HCEC 1CT (cell line): Measurements from ENCODE around the gene PPP1R9A.

Experiments
- DNase-seq: peaks from one replicate; pipeline ENCODE4 v3.0.0-alpha.2; 2017

Gene PPP1R9A

GRCh38 chr7:94907026-94907810 is at the start of gene PPP1R9A:
Gene PPP1R9A, plus strand, starts transcription at chr7:94907594. Its CDS starts 2,520 bp downstream, at chr7:94910114.
- no peak for DNase-seq

- DNase-seq, result no peak
Measured at GRCh38 chr7:94871132-94871531, 36.3 kb upstream of the PPP1R9A start.

GRCh38 chr7:94873239-94873638 is 34.2 kb upstream of the PPP1R9A start:
- no peak for DNase-seq

GRCh38 chr7:94874036-94874785 is 33.2 kb upstream of the PPP1R9A start:
- no peak for DNase-seq

GRCh38 chr7:94875201-94875600 is 32.2 kb upstream of the PPP1R9A start:
- DNase-seq, result no peak

- no peak for DNase-seq
Measured at GRCh38 chr7:94877731-94878670, 29.4 kb upstream of the PPP1R9A start.

- no peak for DNase-seq
Measured at GRCh38 chr7:94882891-94883290, 24.5 kb upstream of the PPP1R9A start.

GRCh38 chr7:94883616-94884015 is 23.8 kb upstream of the PPP1R9A start:
- no peak for DNase-seq

GRCh38 chr7:94888551-94888950 is 18.8 kb upstream of the PPP1R9A start:
- DNase-seq, result no peak

- no peak for DNase-seq
Measured at GRCh38 chr7:94888995-94889523, 18.3 kb upstream of the PPP1R9A start.

- DNase-seq, result no peak
Measured at GRCh38 chr7:94890216-94890615, 17.2 kb upstream of the PPP1R9A start.

GRCh38 chr7:94893661-94894060 is 13.7 kb upstream of the PPP1R9A start:
- no peak for DNase-seq

- no peak for DNase-seq
Measured at GRCh38 chr7:94897541-94897940, 9.9 kb upstream of the PPP1R9A start.

- no peak for DNase-seq
Measured at GRCh38 chr7:94898340-94898739, 9.1 kb upstream of the PPP1R9A start.

- DNase-seq, result no peak
Measured at GRCh38 chr7:94901981-94902380, 5.4 kb upstream of the PPP1R9A start.

- DNase-seq, result no peak
Measured at GRCh38 chr7:94903971-94904370, 3.4 kb upstream of the PPP1R9A start.

GRCh38 chr7:94904982-94905381 is 2.4 kb upstream of the PPP1R9A start:
- DNase-seq, result no peak

GRCh38 chr7:94906065-94906851 is 1.1 kb upstream of the PPP1R9A start:
- DNase-seq, result no peak

- DNase-seq, result no peak
Measured at GRCh38 chr7:94907811-94908322, 473 bp downstream of the PPP1R9A start.

GRCh38 chr7:94908323-94909178 is 1.2 kb downstream of the PPP1R9A start:
- DNase-seq, result no peak

- no peak for DNase-seq
Measured at GRCh38 chr7:94909179-94909466, 1.7 kb downstream of the PPP1R9A start.
